BLaER1 (cell line): ENCODE data around the gene MYLK.

ENCODE experiments used
- H3K27ac ChIP-seq: shearing (Covaris generic); formaldehyde crosslinking; 2 replicates; pipeline ENCODE4 v1.8.1; 2022
- H3K27me3 ChIP-seq: shearing (Covaris generic); formaldehyde crosslinking; 2 replicates; pipeline ENCODE4 v1.8.1; 2022
- H3K36me3 ChIP-seq: shearing (Covaris generic); formaldehyde crosslinking; 2 replicates; pipeline ENCODE4 v1.8.1; 2022
- H3K4me1 ChIP-seq: shearing (Covaris generic); formaldehyde crosslinking; 2 replicates; pipeline ENCODE4 v1.8.1; 2022
- H3K4me2 ChIP-seq: shearing (Covaris generic); formaldehyde crosslinking; 2 replicates; pipeline ENCODE4 v1.8.1; 2022
- H3K4me3 ChIP-seq: shearing (Covaris generic); formaldehyde crosslinking; 2 replicates; pipeline ENCODE4 v1.8.1; 2022
- H3K9ac ChIP-seq: shearing (Covaris generic); formaldehyde crosslinking; 2 replicates; pipeline ENCODE4 v1.8.1; 2022
- H3K9me3 ChIP-seq: shearing (Covaris generic); formaldehyde crosslinking; 2 replicates; pipeline ENCODE4 v1.8.1; 2022
- H4K20me1 ChIP-seq: shearing (Covaris generic); formaldehyde crosslinking; 2 replicates; pipeline ENCODE4 v1.8.1; 2022
- Cebpa-rat ChIP-seq: shearing (Covaris generic); IDR thresholded peaks from 2 replicates; pipeline ENCODE4 v1.8.1; 2022

MYLK gene

GRCh38 chr3:123663977-123664376 lies 220.2 kb downstream of the MYLK start:
- Histone ChIP-seq H3K36me3 (peaks cover 69% of the 10 kb centered on the region), H3K27me3 (no peaks in the 10 kb centered on the region), H3K9ac (no peak overlapping the region), H3K4me2 (0 out of 2 replicates have a peak overlapping the region, but pooled peaks have one; percentile 23), H3K27ac (no peak overlapping the region), H4K20me1 (no peaks in the 10 kb centered on the region), H3K9me3 (peaks cover 5% of the 10 kb centered on the region; the same call in 1 of the 2 replicates), H3K4me1 (peaks cover 89% of the 10 kb centered on the region), H3K4me3 (no peak overlapping the region)
- TF ChIP-seq Cebpa-rat = no peak

GRCh38 chr3:123661973-123662372 lies 222.2 kb downstream of the MYLK start:
- no peak for TF ChIP-seq Cebpa-rat
- no peaks in the 10 kb centered on the region for H3K27me3 ChIP-seq
- peaks cover 88% of the 10 kb centered on the region for H3K36me3 ChIP-seq
- H3K27ac ChIP-seq = no peak overlapping the region; the same call in 1 of the 2 replicates
- no peak overlapping the region for H3K4me3 ChIP-seq
- H3K9ac ChIP-seq = no peak overlapping the region
- H3K9me3 ChIP-seq = peaks cover 13% of the 10 kb centered on the region
- peaks cover 77% of the 10 kb centered on the region for H3K4me1 ChIP-seq
- H3K4me2 ChIP-seq = peak overlapping the region; percentile 56
- H4K20me1 ChIP-seq = no peaks in the 10 kb centered on the region

- Histone ChIP-seq H3K36me3 (peaks cover 90% of the 10 kb centered on the region), H3K4me3 (no peak overlapping the region), H3K4me1 (peaks cover 67% of the 10 kb centered on the region), H3K27ac (no peak overlapping the region), H3K4me2 (peak overlapping the region; percentile 56), H3K9me3 (peaks cover 15% of the 10 kb centered on the region), H3K9ac (no peak overlapping the region), H3K27me3 (no peaks in the 10 kb centered on the region), H4K20me1 (no peaks in the 10 kb centered on the region)
- no peak for TF ChIP-seq Cebpa-rat
Measured at GRCh38 chr3:123660900-123661299, 223.2 kb downstream of the MYLK start.

- H3K4me2 ChIP-seq = peak overlapping the region; percentile 56
- H3K27ac ChIP-seq = peak overlapping the region; percentile 27; the same call in 1 of the 2 replicates
- peaks cover 12% of the 10 kb centered on the region for H3K9me3 ChIP-seq
- no peak overlapping the region for H3K4me3 ChIP-seq
- no peaks in the 10 kb centered on the region for H3K27me3 ChIP-seq
- H3K9ac ChIP-seq = no peak overlapping the region
- no peaks in the 10 kb centered on the region for H4K20me1 ChIP-seq
- H3K4me1 ChIP-seq = peaks cover 60% of the 10 kb centered on the region
- H3K36me3 ChIP-seq = peaks cover 90% of the 10 kb centered on the region
- no peak for TF ChIP-seq Cebpa-rat
Measured at GRCh38 chr3:123660141-123660675, 223.9 kb downstream of the MYLK start.

- Histone ChIP-seq H3K9me3 (peaks cover 12% of the 10 kb centered on the region), H3K36me3 (peaks cover 90% of the 10 kb centered on the region), H3K27ac (no peak overlapping the region), H3K4me3 (no peak overlapping the region), H3K4me2 (no peak overlapping the region), H3K4me1 (peaks cover 60% of the 10 kb centered on the region), H3K9ac (no peak overlapping the region), H3K27me3 (no peaks in the 10 kb centered on the region), H4K20me1 (no peaks in the 10 kb centered on the region)
- no peak for TF ChIP-seq Cebpa-rat
Measured at GRCh38 chr3:123658852-123659206, 225.3 kb downstream of the MYLK start.

GRCh38 chr3:123658118-123658851 lies 225.8 kb downstream of the MYLK start:
- H3K36me3 ChIP-seq = peaks cover 89% of the 10 kb centered on the region
- no peak overlapping the region; the same call in 1 of the 2 replicates for H3K4me2 ChIP-seq
- H4K20me1 ChIP-seq = peaks cover 2% of the 10 kb centered on the region; the same call in 1 of the 2 replicates
- no peak overlapping the region for H3K27ac ChIP-seq
- no peak overlapping the region for H3K9ac ChIP-seq
- H3K9me3 ChIP-seq = peaks cover 12% of the 10 kb centered on the region
- no peaks in the 10 kb centered on the region for H3K27me3 ChIP-seq
- H3K4me1 ChIP-seq = peaks cover 60% of the 10 kb centered on the region
- no peak for TF ChIP-seq Cebpa-rat
- no peak overlapping the region for H3K4me3 ChIP-seq

DNA sequence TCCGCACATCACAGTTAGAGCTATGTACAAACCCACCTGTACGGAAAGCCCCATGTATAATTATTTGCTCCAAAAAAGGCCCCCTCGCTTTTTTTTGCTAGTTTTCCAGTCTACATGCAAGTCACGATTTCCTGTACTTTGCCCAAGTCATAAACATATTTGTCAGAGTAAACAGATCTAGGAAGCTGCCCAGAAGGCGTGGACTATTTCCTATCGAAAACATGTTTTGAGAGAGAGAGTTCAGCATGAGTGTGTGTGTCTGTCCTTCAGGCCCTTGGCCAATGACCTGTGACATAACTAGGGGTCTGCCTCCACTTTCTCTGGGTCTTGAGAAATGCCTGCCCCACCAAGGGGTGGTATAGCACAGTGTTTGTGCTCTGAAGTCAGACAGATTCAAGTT lies 226.6 kb downstream of the MYLK start:
- H3K4me3 ChIP-seq = no peak overlapping the region
- H3K9me3 ChIP-seq = peaks cover 12% of the 10 kb centered on the region
- no peak overlapping the region for H3K9ac ChIP-seq
- TF ChIP-seq Cebpa-rat = no peak
- no peak overlapping the region for H3K27ac ChIP-seq
- no peak overlapping the region for H3K4me2 ChIP-seq
- no peaks in the 10 kb centered on the region for H3K27me3 ChIP-seq
- H3K36me3 ChIP-seq = peaks cover 89% of the 10 kb centered on the region
- H3K4me1 ChIP-seq = peaks cover 60% of the 10 kb centered on the region
- peaks cover 9% of the 10 kb centered on the region for H4K20me1 ChIP-seq

- no peaks in the 10 kb centered on the region for H3K27me3 ChIP-seq
- TF ChIP-seq Cebpa-rat = no peak
- H3K4me1 ChIP-seq = peaks cover 56% of the 10 kb centered on the region
- H3K27ac ChIP-seq = no peak overlapping the region
- no peak overlapping the region for H3K4me2 ChIP-seq
- H4K20me1 ChIP-seq = peaks cover 10% of the 10 kb centered on the region
- H3K4me3 ChIP-seq = no peak overlapping the region
- peaks cover 12% of the 10 kb centered on the region for H3K9me3 ChIP-seq
- peaks cover 86% of the 10 kb centered on the region for H3K36me3 ChIP-seq
- H3K9ac ChIP-seq = no peak overlapping the region
Measured at GRCh38 chr3:123657111-123657510, 227.0 kb downstream of the MYLK start.

DNA sequence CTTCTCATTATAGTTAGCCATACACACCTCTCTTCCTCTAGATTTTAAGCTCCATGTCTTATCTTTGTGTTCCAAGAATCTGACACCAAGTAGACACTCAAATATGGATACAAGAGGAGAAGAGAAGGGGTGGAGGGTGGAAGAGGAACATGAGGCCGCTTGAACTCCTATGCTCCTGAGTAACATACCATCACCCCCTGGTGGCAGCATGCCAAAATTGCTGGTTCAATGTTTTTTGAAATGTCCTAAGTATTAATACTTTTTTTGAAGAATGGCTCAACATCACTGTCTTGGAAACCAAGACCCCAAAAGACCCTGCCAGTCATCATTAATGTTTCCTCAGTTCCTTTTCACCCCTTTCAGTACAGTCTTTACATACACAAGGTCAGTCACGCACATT lies 227.4 kb downstream of the MYLK start:
- Histone ChIP-seq H3K4me3 (no peak overlapping the region), H3K36me3 (peaks cover 86% of the 10 kb centered on the region), H3K27ac (no peak overlapping the region), H3K4me2 (no peak overlapping the region), H4K20me1 (peaks cover 10% of the 10 kb centered on the region), H3K9me3 (peaks cover 12% of the 10 kb centered on the region), H3K27me3 (no peaks in the 10 kb centered on the region), H3K9ac (no peak overlapping the region), H3K4me1 (peaks cover 52% of the 10 kb centered on the region)
- TF ChIP-seq Cebpa-rat = no peak

- H3K4me3 ChIP-seq = no peak overlapping the region
- peaks cover 86% of the 10 kb centered on the region for H3K36me3 ChIP-seq
- peaks cover 48% of the 10 kb centered on the region for H3K4me1 ChIP-seq
Measured at GRCh38 chr3:123656274-123656673, 227.9 kb downstream of the MYLK start.

More at GRCh38 chr3:123656274-123656673, 227.9 kb downstream of the MYLK start:
- Histone ChIP-seq H3K27me3 (no peaks in the 10 kb centered on the region), H3K27ac (no peak overlapping the region), H3K4me2 (no peak overlapping the region), H3K9me3 (peaks cover 12% of the 10 kb centered on the region), H3K9ac (no peak overlapping the region), H4K20me1 (peaks cover 10% of the 10 kb centered on the region)
- TF ChIP-seq Cebpa-rat = no peak
